GM19025 (cell line): ENCODE measurements around the gene FOXC2.

Experiments
- ATAC-seq: cut with Tn5 transposase; IDR thresholded peaks from one replicate; pipeline ENCODE4 v1.9.1; 2021; ENCODE audit warnings: mild to moderate bottlenecking, low read depth, moderate library complexity; ENCODE audit not compliant: unreplicated experiment

FOXC2 gene

DNA sequence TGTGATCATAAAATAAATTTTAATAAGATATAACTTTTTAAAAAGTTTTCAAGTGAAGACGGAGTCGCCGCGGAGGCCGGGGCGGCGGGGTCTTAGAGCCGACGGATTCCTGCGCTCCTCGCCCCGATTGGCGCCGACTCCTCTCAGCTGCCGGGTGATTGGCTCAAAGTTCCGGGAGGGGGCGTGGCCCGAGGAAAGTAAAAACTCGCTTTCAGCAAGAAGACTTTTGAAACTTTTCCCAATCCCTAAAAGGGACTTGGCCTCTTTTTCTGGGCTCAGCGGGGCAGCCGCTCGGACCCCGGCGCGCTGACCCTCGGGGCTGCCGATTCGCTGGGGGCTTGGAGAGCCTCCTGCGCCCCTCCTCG, at the start of gene FOXC2:
TSS of gene FOXC2 (plus strand) at position 229 of the 365 bp plus-strand sequence. CDS start 507 bp downstream, outside the sequence.
- no peak for ATAC-seq

DNA sequence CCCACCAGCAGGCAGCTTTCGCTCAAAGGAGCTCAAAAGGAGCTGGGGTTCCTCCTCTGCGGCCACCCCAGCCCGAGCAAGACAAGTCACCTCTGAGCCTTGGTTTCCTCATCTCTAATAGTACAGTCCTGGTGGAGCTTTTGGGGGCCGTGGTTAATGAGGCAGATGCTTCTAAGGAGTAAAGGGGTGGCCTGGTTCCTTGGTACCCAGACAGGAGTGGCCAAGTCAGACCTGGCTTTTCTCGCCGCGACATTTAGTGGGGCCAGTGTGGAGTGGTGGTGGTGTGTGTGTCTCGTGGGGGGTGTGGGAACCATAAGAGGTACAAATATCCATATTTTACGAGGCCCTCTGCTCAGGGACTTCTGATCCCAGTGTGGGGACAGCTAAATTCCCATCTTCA, 49.6 kb upstream of the FOXC2 start:
- no peak for ATAC-seq

DNA sequence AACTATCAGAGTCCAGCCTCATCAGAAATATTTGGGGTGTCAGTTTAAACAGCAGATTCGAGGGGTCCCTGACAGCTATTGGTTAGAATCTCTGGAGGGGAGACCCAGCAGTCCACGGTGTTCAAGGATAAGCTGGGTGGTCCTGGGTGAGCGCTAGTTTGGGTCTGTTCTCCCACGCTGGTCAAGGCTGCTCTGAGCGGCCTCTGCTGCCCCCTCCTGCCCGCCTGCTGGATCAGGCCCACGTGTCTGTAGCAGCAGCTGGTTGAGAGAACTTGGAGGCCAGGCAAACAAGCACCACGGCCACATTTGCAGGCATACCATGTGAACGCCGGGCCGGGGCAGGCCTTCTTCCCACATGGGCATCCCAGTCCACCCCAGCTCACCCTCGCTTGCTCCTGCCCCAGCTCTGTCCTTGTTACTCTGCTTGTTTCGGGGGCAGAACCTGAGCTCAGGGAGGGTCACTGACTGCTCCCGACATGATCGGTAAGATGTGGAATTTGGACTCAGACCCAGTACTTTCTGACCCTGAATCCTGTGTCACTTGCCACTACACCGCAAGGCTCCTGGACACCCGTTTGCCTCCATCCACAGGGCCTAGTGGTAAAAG, 48.9 kb upstream of the FOXC2 start:
- no peak for ATAC-seq

DNA sequence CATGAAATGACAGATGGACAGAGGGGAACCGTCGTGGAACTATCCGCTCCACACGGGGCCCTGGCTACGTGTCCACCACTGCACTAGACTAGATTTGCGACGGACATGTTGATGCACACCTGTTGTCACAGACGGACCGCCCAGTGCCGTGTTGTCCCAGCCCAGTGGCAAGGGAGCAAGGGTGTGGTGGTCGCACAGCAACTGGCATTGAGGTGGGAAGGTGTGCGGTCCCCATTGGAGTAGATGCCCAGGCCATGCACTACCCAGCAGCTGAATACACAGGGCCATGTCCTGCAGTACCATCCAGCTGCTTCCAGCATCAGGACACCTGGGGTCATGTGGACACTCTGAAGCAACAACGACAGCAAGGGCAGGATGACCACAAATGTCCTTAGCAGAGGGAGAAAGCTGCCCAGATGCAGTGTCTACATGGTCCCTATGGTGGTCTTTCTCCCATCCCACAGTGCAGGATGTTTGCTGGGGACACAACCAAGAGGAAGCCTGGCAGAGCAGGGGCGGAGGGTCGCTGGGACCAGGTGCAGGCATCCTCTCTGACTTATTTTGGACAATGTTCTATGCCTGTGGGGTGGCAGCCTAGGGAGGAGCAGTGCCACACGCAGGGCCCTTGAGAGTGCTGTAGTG, 47.5 kb upstream of the FOXC2 start:
- no peak for ATAC-seq

DNA sequence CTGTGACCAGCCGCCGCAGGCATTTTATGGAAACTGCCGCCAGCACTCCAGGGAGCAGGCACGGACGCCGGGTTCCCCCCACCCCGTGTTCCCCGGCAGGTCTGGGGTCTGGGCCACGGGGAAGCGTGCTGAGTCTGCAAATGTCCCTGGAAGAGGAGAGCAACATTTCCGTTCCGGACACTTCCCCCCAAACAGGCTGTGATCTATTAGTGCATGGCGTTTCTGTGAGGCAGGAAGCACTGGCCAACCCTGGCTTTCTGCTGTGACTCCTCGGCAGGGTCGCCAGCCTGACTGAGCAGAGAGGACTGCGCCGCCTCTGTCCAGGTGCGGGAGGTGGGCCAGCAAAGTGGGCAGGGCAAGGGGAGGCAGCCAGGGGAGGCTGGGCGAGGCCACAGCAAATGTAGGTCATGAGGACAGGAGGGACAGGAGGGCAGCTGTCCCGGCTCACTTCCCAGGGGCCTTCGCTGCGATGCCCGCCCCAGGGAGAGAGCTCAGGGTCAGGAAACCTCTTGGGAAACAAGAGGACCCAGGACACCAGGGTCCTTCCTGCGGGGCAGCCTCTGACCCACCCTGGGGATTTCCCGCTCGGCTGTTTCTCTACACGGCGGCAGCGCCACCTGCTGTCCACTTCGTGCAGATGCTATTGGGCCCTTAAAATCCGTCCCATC, 46.8 kb upstream of the FOXC2 start:
- ATAC-seq, result no peak

DNA sequence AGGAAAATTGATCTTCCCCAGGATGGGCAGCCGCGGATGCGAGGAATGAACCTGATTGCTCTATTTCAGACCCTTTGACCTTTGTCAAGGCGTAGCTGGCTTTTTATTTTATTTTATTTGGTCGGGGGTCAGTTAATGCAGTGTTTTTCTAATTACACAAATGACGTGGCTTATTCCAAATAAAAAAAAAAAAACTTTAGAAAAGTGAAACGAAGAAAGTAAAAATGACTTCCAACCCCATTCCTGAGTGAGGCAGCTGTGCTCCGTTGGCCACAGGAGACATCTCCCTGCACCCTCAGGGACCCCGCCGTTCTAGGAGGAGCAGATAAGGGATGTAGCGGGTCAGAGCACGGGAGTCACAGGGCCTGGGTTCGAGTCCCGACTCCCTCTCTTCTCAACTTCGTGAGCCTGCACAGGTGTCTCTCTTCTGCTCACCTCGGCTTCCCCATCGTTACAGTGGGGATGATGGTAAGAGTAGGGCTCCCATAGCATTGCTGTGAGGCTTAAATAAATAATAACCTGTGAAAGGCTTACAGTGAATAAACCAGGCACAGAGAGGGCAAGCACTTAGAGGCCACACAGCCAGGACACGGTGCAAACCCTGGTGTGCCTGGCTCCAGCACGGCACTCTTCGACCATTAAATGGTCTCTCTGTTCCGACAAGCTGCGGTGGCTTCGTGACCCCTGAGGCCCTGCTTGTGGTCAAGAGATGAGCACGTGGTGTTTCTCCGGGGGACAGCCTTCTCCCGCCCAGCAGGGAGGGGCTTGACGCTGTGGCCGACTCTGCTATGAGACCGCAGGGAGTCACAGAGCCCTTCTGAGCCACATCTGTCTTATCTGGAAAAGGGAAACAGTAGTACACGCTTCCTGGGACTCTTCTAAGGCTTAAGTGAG, 46.1 kb upstream of the FOXC2 start:
- no peak for ATAC-seq

DNA sequence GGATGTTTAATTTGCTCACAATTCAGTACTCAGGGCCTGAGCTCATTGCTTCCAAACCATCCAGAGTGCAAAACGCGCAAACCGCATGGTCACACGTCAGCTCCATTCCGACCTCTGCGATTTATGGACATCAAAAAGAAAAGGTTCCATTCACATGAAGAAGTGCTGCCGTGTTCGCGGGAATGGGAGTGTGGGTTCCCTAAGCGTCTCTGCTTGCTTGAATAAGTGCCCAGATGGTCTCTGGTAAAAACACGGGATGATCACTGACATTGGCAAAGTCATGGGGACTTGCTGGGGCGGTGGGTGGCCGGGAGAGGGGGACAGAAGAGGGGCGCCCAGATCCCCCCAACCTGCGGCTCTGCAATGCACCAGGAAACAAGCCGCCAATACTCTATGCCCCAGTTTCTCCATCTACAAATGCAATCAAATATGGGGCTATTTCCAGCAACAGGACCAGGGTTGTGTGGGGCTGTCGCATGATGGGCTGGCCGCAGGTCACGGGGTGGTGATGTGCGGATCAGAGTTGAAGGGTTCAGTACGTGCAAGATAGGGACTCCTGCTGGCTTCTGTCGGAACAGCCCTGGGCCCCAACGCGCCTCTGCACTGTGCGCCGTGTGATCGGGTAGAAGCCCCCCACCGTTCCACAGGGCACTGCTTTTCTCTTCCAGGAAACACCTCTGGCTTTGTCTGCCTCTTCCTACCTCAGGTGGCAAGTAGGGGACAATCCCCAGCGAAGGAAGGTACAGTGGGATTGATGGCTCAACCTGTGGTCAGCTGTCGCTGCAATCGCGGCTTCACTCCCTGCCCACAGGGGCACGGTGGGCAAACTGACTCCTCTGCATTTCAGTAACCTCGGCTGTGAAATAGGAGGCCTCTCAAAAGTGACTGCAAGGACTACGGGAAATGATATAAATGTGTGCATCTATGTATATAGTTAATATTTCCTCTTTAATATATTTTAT, 45.1 kb upstream of the FOXC2 start:
- ATAC-seq, result no peak

DNA sequence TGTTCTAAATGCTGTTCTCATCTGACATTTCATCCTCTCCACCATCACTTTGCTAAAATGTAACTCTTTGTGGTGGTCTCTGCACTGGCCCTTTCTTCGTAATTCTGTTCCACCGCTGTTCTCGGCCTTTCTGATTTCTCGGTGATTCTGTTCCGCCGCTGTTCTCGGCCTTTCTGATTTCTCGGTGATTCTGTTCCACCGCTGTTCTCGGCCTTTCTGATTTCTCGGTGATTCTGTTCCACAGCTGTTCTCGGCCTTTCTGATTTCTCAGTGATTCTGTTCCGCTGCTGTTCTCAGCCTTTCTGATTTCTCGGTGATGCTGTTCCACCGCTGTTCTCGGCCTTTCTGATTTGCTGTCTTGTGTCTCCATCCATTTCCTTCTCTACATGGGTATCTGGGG, 44.0 kb upstream of the FOXC2 start:
- no peak for ATAC-seq

DNA sequence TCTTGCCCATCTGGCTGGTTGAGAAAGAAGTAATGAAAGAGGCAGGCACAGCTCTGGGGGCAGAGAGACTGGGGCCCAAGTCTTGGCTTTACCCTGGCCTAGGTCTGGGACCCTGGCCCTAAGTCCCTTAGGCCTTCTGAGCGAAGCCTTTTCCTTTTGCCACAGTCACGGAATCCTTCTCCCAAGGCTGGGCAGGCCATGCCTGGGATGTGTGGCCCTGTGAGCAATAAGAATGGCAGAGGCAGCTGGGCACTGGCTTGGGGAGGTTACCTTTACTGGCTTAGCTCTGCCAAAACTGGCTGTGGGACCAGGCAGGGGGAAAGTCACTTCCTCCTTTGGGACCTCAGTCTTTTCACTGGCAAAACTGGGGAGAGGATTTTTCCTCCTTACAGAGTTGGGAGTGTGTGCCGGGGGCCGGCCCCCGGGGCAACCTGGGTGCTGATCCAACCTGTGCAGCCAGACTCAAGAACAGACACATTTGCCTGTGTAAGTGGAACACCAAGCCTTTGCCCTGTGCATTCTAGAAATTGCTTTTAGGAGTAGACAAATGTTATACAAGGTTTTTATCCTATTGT, 43.4 kb upstream of the FOXC2 start:
- no peak for ATAC-seq

DNA sequence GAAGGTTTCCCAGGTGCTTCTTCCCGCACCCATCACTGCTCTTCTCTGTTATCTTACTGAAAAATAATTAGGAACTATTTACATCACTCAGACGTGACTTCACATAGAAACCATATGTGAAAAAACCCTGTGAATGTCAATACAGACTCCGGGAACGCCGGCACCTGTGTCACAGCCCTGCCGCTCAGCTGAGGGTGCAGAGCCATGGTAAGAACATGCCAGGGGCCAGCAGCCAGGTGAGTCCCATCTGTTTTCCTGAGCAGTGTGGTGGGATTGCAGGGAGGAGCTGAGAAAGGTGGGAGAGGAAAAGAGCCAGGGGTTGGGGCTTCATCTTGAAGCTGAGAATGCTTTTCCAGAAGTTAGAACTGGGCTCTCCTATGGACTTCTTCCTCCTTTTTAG, 42.6 kb upstream of the FOXC2 start:
- ATAC-seq, result no peak

DNA sequence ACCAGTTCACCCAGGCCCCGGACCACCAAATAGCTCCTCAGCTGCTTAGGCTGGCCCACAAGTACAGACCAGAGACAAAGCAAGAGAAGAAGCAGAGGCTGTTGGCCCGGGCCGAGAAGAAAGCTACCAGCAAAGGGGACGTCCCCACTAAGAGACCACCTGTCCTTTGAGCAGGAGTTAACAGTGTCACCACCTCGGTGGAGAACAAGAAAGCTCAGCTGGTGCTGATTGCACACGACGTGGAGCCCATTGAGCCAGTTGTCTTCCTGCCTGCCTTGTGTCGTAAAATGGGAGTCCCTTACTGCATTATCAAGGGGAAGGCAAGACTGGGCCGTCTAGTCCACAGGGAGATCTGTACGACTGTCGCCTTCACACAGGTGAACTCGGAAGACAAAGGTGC, 40.9 kb upstream of the FOXC2 start:
- no peak for ATAC-seq

DNA sequence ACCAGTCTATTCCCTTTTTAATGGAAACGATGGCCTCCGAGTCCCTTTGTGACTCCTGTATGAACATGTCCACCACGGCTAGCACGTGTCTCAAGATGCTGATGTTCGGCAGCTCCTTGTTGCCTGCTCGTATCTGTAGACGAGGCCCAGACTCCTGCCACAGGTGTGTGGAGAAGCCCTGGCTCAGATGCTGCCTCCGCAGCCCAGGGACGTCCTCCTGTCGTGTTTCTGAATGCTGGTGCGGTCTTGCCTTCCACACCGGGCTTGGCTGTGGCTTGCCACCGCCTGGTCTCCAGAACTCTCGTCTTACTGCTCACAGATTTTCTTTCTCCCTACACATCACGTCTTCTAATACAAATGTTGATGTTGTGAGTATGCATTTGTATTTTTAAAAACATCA, 39.3 kb upstream of the FOXC2 start:
- ATAC-seq, result no peak

DNA sequence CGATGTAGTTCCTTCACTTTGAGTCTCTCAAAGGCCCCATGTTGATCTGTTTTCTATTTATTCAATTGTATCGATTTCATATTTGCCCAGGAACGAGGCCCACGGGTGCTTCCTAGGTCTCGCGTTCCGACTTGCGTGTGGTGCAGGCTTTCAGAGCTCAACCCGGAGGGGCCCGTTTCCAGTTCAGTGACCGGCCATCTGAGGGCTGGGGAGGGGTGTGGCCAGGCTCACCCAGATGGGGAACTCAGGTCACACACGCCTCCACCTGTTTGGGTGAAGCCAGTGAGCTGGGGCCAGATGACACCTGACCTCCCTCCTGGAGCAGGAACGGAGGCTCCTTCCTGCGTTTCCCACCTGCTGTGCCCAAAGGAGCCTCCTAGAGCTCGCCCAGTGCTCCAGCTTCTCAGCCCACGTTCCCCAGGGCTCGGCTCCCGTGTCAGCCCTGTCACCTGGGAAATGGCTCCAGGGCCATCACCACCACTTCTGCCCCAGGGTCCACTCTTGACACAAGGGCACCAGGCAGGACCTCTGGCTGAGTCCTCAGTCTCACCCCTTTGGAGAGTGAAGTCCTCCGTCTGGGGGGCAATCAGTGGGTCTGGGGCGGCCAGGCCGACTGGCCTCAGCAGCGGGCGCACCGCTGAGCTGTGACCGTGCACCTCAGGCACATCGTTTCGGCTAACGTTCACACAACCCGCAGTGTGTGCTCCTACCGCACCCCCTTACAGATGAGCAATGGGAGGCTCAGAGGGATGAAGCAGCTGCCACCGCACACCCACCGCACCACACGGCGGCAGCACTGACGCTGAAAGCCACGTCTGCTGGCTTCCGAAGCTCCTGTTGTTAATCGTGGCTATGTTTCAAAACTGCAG, 38.3 kb upstream of the FOXC2 start:
- ATAC-seq, result no peak

DNA sequence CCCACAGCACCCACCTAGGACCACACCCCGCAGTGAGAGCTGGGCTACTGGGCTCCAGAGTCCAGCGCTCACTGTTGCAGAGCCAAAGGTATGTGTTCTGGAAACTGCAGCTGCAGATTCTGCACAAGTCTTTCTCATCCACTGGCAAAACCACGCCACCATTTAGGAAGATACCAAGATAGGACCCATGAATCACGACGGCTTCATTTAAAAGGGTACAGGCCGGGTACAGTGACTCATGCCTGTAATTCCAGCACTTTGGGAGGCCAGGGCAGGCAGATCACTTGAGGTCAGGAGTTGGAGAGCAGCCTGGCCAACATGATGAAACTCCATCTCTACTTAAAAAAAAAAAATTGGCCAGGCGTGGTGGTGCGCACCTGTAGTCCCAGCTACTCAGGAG, 37.5 kb upstream of the FOXC2 start:
- ATAC-seq, result no peak

DNA sequence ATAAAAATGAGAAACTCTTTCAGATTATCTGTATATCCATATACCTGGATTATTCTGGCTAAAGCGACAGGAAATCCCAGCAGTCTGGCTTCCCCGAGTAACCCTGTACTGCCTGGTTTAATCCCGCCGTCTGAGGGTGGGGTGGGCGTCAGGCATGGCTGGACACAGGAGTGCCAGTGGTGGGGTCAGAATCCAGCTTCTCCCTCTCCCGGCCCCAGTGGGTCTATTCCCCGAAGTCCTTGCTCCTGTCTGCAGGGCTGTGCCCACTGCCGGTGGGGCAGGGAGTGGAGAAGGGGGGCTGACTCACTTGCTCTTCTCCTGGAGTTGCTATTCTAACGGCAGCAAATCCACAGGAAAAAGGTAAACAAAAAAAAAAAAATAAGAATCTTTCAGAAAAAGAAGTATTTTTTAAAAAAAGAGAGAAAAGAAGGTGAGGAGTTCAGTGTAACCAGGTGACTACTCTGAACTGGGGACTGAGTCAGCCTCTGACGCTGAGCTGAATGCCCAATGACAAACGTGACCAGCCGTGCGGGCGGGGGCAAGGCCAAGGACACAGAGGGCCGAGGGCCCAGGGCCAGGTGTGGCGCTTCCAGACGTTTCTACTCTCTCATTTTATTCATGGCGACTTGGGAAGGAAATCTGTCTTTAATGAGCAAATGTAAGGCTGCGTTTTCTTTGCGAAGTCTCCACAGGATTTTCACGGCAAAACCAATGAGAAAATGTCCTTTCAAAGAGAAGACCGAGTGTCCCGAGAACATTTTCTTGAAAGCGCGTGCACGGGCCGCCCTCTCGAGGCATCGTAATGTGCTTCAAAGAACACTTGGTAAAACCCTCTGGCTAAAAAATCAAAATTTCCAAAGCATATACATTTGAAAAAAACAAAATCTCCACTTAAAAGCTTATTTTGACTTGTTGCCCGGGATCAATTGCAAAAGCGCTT, 36.1 kb upstream of the FOXC2 start:
- ATAC-seq, result no peak

DNA sequence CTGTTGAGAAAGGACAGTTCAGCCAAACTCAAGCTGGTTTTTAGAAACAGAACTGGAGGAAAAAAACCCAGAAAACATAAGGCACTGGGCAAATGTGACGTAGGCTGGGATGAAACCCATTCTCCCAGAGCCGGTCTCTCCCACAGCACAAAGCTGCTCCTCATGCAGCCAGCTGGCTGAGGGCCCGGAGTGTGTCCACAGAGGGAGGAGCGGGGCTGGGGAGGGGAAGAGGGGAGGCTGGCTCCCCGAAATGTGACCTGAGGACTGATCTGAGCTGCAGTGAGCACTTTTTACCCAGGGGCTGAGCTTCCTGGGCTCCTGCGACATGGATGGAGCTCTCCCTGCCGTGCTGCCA, 35.5 kb upstream of the FOXC2 start:
- ATAC-seq, result no peak

DNA sequence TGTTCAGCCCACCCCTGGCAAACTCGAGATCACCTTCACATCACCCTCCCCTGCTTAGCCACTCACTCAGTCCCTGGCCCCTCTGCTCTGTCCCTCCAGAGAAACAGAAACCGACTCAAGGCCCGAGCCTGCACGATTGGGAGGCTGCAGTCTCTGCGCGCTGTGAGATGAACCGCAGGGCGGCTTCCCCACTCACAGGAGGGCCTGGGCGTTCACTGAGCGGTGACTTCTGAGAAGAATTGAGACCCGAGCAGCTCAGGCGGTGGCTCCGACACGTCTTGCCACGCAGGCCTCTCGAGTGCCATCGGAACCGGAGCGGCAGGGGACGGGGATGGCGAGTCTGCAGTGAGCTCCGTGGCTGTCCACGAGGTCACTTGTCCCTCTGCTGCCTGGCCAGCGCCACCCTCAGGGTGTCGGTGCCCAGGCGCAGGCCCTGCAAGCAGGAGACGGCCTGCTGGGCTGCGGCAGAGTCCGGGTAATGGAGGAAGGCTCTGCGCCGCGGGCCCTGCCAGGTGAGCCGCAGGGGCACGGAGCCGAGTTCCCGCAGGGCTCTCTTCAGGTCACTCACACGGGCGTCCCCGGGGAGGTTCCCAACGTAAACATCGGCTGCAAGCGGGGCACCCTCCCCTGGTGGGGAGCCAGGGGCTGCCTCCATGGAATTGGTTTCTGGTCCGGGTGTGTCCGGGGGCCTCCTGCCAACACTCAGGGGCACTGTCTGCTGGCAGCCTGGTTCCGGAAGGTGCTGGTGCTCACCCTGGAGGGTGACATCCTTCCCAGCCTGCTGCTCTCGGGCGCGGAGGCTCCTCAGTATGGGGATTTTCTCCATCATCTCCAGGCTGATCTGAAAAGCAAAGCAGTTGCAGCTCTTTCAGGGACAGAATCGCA, 34.7 kb upstream of the FOXC2 start:
- no peak for ATAC-seq
